Kidney (tissue), 22 donors: ENCODE data around the gene CALHM4. TPM values are rescaled to one million over a fixed set of nuclear protein-coding genes. Genes with fewer than 3 reads are reported as not detected.

ENCODE experiments used
- DNase-seq, 5 donors: peaks; one replicate each; pipeline ENCODE4 v3.0.0-alpha.2; 2013 to 2020
- FAIRE-seq: peaks from 2 replicates; lab custom pipeline; 2012; peaks lifted over from hg19 to GRCh38; lab: Jason Lieb, UNC
- H3K27ac ChIP-seq, 2 donors: one replicate each; pipeline ENCODE4 v1.7.0; 2013; ENCODE audit warnings: low read depth in 2 of 2, low read length in 2 of 2, inconsistent platforms in 1 of 2
- H3K27me3 ChIP-seq: one replicate; pipeline ENCODE4 v1.7.1; 2013; ENCODE audit warnings: low read length, inconsistent platforms; ENCODE audit not compliant: control insufficient read depth, insufficient read depth
- H3K36me3 ChIP-seq, 3 donors: one replicate each; pipeline versions ENCODE4 v1.7.0 to v1.7.1; 2013; ENCODE audit warnings: low read length in 3 of 3, control low read depth in 1 of 3, inconsistent platforms in 1 of 3; ENCODE audit not compliant: insufficient read depth in 3 of 3, control insufficient read depth in 2 of 3
- H3K4me1 ChIP-seq, 3 donors: one replicate each; pipeline versions ENCODE4 v1.7.0 to v1.7.1; 2013; ENCODE audit warnings: low read length in 3 of 3, inconsistent platforms in 1 of 3, low read depth in 1 of 3; ENCODE audit not compliant: control insufficient read depth in 2 of 3, insufficient read depth in 2 of 3
- H3K4me3 ChIP-seq, 3 donors: one replicate each; pipeline versions ENCODE4 v1.7.0 to v1.8.1; 2013; ENCODE audit warnings: low read length in 3 of 3, control low read depth in 1 of 3, inconsistent platforms in 1 of 3
- H3K9ac ChIP-seq, 3 donors: one replicate each; pipeline versions ENCODE4 v1.7.0 to v1.7.1; 2013; ENCODE audit warnings: low read length in 3 of 3, control low read depth in 1 of 3, inconsistent platforms in 1 of 3
- H3K9me3 ChIP-seq, 3 donors: one replicate each; pipeline versions ENCODE4 v1.7.0 to v1.7.1; 2013; ENCODE audit warnings: low read length in 3 of 3, control low read depth in 1 of 3, inconsistent platforms in 1 of 3; ENCODE audit not compliant: control insufficient read depth in 2 of 3, insufficient read depth in 1 of 3
- CTCF ChIP-seq: IDR thresholded peaks from 3 replicates; pipeline ENCODE4 v1.5.1; 2012; ENCODE audit warnings: mild to moderate bottlenecking, moderate library complexity, borderline replicate concordance; ENCODE audit not compliant: insufficient read depth; ENCODE audit errors: extremely low read depth
- intact Hi-C: fragments of 100-400 bp; cut with DNase I; formaldehyde crosslinking; loops from one replicate; pipeline ENCODE4 v1.11.1; 2022
- long read RNA-seq, 10 donors: library from polyadenylated mRNA in 1 of 10; unstranded in 1 of 10; transcript quantifications; one replicate each; pipeline ENCODE4 v2.0.0 and lab custom pipeline, GENCODE V29; 2021 to 2026
- polyA plus RNA-seq: library from polyadenylated mRNA; stranded (reverse); fragments of 350-450 nt; fragmentation: Illumina TruSeq; extraction: RNeasy Lipid Tissue Mini Kit (QIAGEN cat#74804); gene quantifications from one replicate; pipeline ENCODE4 v1.2.3, GENCODE V29; 2014; ENCODE audit warnings: low read depth, low replicate concordance; ENCODE audit not compliant: insufficient read depth
- total RNA-seq: library from RNA; stranded (reverse); fragmentation: NEBNext Ultra II Directional; extraction: Animal tissue kit (Norgen Biotek cat#: 25700); gene quantifications from one replicate; pipeline ENCODE4 v1.2.1, GENCODE V29; 2021
- donor health status: control.
- donor health status: control.
- donor health status: control.
- donor health status: control.
- donor health status: control.
- donor health status: DM: yes; HTN: yes; CAD: no.
- donor health status: Normal renal cell carcinoma (clear cell type).

The CALHM4 gene
- not detected for total RNA-seq
- 0.60 TPM for polyA plus RNA-seq
- long read RNA-seq, donor 1 = 0 reads
- long read RNA-seq, donor 2 = 0 reads
- long read RNA-seq, donor 3, partial matches to known transcripts = 0 of 1 reads
- long read RNA-seq, donor 3, other reads (novel, unspliced or antisense) = 0 of 1 reads
- long read RNA-seq, donor 4 = 0 reads
- long read RNA-seq, donor 5 = 0 reads
- long read RNA-seq, donor 6 = 0 reads
- long read RNA-seq, donor 7 = 0 reads
- long read RNA-seq, donor 8 = 0 reads
- long read RNA-seq, donor 9 = 0 reads
- long read RNA-seq, donor 10 = 0 reads

- Histone ChIP-seq H3K27ac (no peak within 1 kb of the TSS), H3K27me3 (no peaks in the 10 kb centered on the region), H3K4me3 (no peak within 1 kb of the TSS), H3K9ac (no peak within 1 kb of the TSS), H3K36me3 (no peaks in the 10 kb centered on the region), H3K9me3 (no peaks in the 10 kb centered on the region), H3K4me1 (peaks cover 0 to 11% (median 3%) of the 10 kb centered on the region in 3 donors)
- no peak for FAIRE-seq
- intact Hi-C loops = no loop called here
- no peak for TF ChIP-seq CTCF
- no peak for DNase-seq
Observed at GRCh38 chr6:116553451-116553850, at the start of gene CALHM4. Gene CALHM4 (plus strand): TSS chr6:116553751. CDS start chr6:116553794, 43 bp downstream.

GRCh38 chr6:116507324-116507723, 46.2 kb upstream of the CALHM4 start:
- no peak overlapping the region for H3K27ac ChIP-seq
- H3K27me3 ChIP-seq = no peaks in the 10 kb centered on the region
- DNase-seq = no peak
- TF ChIP-seq CTCF = no peak
- no peak for FAIRE-seq
- intact Hi-C loops = no loop called here
- no peaks in the 10 kb centered on the region for H3K4me1 ChIP-seq
- peaks cover 0 to 1% (median 0%) of the 10 kb centered on the region in 3 donors for H3K9me3 ChIP-seq
- no peak overlapping the region for H3K9ac ChIP-seq
- no peaks in the 10 kb centered on the region for H3K36me3 ChIP-seq
- H3K4me3 ChIP-seq = no peak overlapping the region

- Histone ChIP-seq H3K27me3 (no peaks in the 10 kb centered on the region), H3K4me1 (no peaks in the 10 kb centered on the region), H3K9me3 (peaks cover 0 to 1% (median 0%) of the 10 kb centered on the region in 3 donors), H3K27ac (no peak overlapping the region), H3K9ac (no peak overlapping the region), H3K36me3 (no peaks in the 10 kb centered on the region), H3K4me3 (no peak overlapping the region)
- DNase-seq = no peak
- intact Hi-C loops = no loop called here
- no peak for FAIRE-seq
- TF ChIP-seq CTCF = no peak
Observed at GRCh38 chr6:116508527-116508926, 45.0 kb upstream of the CALHM4 start.
